Measurements from ENCODE around the gene SEMA5A.
A peak's percentile ranks its signal among the peaks of the same experiment; 100 is the strongest.

SEMA5A gene

GRCh38 chr5:9551567-9552537 lies 6.0 kb upstream of the SEMA5A start:
- no peak for DNase-seq (ENCODE audit: low read depth)
- no peak overlapping the region for H3K4me3 ChIP-seq (ENCODE audit: low read depth, low read length)

DNA sequence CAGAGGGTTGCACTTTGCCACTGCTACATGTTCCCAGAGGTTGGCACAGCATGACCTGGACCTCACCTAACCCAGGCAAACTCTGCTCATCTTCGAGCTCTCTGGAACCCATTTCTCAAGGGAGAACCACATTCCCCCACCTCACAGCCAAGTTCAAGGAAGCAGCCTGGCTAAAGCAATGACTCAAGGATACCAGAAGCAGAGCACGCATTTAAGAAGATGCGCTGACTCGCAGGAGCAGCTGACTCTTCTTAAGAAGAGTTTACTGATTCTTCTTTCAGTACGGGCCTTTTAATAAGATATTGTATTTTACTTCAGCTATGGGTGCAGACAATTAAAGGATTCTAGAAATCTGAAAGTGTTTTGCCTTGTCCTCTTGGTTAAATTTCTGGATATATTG lies 4.1 kb upstream of the SEMA5A start:
- no peak for DNase-seq (ENCODE audit: low read depth)
- no peak overlapping the region for H3K4me3 ChIP-seq (ENCODE audit: low read depth, low read length)
- TF ChIP-seq, protein P1, sequence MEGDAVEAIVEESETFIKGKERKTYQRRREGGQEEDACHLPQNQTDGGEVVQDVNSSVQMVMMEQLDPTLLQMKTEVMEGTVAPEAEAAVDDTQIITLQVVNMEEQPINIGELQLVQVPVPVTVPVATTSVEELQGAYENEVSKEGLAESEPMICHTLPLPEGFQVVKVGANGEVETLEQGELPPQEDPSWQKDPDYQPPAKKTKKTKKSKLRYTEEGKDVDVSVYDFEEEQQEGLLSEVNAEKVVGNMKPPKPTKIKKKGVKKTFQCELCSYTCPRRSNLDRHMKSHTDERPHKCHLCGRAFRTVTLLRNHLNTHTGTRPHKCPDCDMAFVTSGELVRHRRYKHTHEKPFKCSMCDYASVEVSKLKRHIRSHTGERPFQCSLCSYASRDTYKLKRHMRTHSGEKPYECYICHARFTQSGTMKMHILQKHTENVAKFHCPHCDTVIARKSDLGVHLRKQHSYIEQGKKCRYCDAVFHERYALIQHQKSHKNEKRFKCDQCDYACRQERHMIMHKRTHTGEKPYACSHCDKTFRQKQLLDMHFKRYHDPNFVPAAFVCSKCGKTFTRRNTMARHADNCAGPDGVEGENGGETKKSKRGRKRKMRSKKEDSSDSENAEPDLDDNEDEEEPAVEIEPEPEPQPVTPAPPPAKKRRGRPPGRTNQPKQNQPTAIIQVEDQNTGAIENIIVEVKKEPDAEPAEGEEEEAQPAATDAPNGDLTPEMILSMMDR (IDR thresholded peaks at IDR 0.05; ENCODE audit: control insufficient read depth, extremely low read depth, insufficient read depth): no peak

More at GRCh38 chr5:9551567-9552537, 6.0 kb upstream of the SEMA5A start:
- TF ChIP-seq, protein P1 (IDR thresholded peaks at IDR 0.05; ENCODE audit: control insufficient read depth, extremely low read depth, insufficient read depth): no peak

GRCh38 chr5:9547122-9547947 lies 1.5 kb upstream of the SEMA5A start:
- no peak for DNase-seq (ENCODE audit: low read depth)
- no peak overlapping the region for H3K4me3 ChIP-seq (ENCODE audit: low read depth, low read length)
- TF ChIP-seq, protein P1 (IDR thresholded peaks at IDR 0.05; ENCODE audit: control insufficient read depth, extremely low read depth, insufficient read depth): no peak

DNA sequence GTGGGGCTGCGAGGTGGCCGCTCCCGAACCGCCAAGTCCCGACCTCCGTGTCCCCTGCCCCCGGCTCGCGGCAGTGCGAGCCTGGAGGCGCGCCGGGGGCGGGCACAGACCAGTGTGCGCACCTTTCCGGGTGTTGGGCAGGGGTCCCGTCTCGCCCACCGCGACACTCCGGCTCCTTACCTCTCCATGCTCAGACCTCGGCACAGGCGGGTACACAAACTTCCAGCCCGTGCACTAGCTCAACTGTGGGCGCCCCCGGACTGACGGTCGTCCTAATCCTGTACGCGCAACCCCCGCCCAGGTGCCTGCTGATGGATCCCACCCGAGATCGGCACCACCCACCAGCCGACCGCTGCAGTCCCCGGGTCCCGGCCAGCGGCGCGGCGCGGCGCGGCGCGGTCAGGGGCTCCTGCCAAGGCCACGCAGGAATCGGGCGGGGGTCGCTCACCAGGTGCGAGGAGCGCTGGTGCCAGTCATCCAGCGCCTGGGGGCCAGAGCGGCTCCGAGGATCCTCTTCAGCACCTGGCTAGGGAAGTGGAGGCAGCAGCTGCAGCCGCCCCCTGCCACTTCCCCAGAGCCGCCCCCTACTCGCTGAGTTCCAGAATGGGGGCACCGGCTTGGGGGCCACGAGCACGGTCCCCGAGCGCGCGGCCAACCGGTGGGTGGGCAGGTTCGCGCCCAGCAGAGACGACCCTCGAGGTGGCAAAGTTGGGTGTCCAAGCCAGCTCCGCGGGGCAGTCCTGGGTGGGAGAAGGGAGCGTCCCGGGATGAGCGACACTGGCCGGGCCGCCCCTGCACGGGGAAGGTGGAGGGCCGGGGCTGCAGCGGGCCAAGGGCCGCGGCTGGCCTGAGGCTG lies 511 bp downstream of the SEMA5A start:
- no peak for DNase-seq (ENCODE audit: low read depth)
- TF ChIP-seq, protein P1 (IDR thresholded peaks at IDR 0.05; ENCODE audit: control insufficient read depth, extremely low read depth, insufficient read depth): no peak
- peak overlapping the region; percentile 38 for H3K4me3 ChIP-seq (ENCODE audit: low read depth, low read length)

- TF ChIP-seq, protein P1 (IDR thresholded peaks at IDR 0.05; ENCODE audit: control insufficient read depth, extremely low read depth, insufficient read depth): peak; percentile 95
- no peak for DNase-seq (ENCODE audit: low read depth)
- peak overlapping the region; percentile 38 for H3K4me3 ChIP-seq (ENCODE audit: low read depth, low read length)
Measured at GRCh38 chr5:9544502-9545135, 1.3 kb downstream of the SEMA5A start.

DNA sequence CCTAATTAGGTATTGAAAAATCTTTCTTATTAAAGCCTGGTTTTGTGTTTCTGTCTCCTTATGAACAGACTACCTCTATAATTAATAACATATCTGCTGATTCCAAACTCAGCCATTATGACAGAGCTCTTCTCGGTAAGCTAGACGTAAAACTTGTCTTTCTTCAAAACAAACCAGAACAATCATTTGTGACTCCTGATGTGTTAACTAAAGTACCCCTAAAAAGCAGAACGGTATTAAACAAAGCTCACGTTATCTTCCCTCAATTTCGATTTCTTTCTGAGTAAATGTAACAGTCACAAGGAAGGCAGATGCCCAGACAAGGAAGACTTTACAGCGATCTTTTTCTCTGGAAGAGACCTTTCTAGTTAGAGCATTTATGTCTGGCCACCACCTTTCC lies 1.8 kb downstream of the SEMA5A start:
- no peak overlapping the region for H3K4me3 ChIP-seq (ENCODE audit: low read depth, low read length)
- TF ChIP-seq, protein P1 (IDR thresholded peaks at IDR 0.05; ENCODE audit: control insufficient read depth, extremely low read depth, insufficient read depth): no peak
- no peak for DNase-seq (ENCODE audit: low read depth)

Measured in LNCaP clone FGC (cell line).